Astrocyte (in vitro differentiated cells and primary cell): Measurements from ENCODE around the gene ZNF439. TPM values are rescaled to one million over a fixed set of nuclear protein-coding genes. Genes with fewer than 3 reads are reported as not detected.
"Not testable (repeated sequence)": the region's sequence is repeated elsewhere in the genome, so short reads cannot be mapped to it uniquely, and the experiment has no call there.

Source experiments
- DNase-seq: peaks from one replicate; pipeline ENCODE4 v3.0.0-alpha.2; 2010; ENCODE audit warnings: low read depth
- FAIRE-seq: peaks from 2 replicates; lab custom pipeline; 2011; peaks lifted over from hg19 to GRCh38; lab: Jason Lieb, UNC
- H2AFZ ChIP-seq: 2 replicates; pipeline ENCODE4 v1.6.0; 2012; ENCODE audit warnings: low read depth, low read length, inconsistent platforms
- H3K27ac ChIP-seq: 2 replicates; pipeline ENCODE4 v1.5.1; 2011; ENCODE audit warnings: low read depth, low read length, inconsistent platforms
- H3K27me3 ChIP-seq: 2 replicates; pipeline ENCODE4 v1.6.0; 2011; ENCODE audit warnings: low read length, inconsistent platforms; ENCODE audit not compliant: insufficient read depth
- H3K36me3 ChIP-seq: 2 replicates; pipeline ENCODE4 v1.5.1; 2011; ENCODE audit warnings: low read length, inconsistent platforms; ENCODE audit not compliant: insufficient read depth
- H3K4me1 ChIP-seq: 2 replicates; pipeline ENCODE4 v1.5.1; 2011; ENCODE audit warnings: low read length, inconsistent platforms; ENCODE audit not compliant: insufficient read depth
- H3K4me2 ChIP-seq: 2 replicates; pipeline ENCODE4 v1.6.0; 2012; ENCODE audit warnings: low read length, inconsistent platforms
- H3K4me3 ChIP-seq: 2 replicates; pipeline ENCODE4 v1.5.1; 2011; ENCODE audit warnings: low read depth, mild to moderate bottlenecking, low read length, inconsistent platforms; ENCODE audit not compliant: insufficient read depth
- H3K79me2 ChIP-seq: 2 replicates; pipeline ENCODE4 v1.6.0; 2012; ENCODE audit warnings: mild to moderate bottlenecking, low read length, inconsistent platforms; ENCODE audit not compliant: insufficient read depth
- H3K9ac ChIP-seq: 2 replicates; pipeline ENCODE4 v1.6.0; 2012; ENCODE audit warnings: mild to moderate bottlenecking, low read length, inconsistent platforms
- H3K9me3 ChIP-seq: 2 replicates; pipeline ENCODE4 v1.5.1; 2012; ENCODE audit warnings: low read depth, mild to moderate bottlenecking, low read length, inconsistent platforms; ENCODE audit not compliant: insufficient read depth
- H4K20me1 ChIP-seq: 2 replicates; pipeline ENCODE4 v1.6.0; 2012; ENCODE audit warnings: low read length, inconsistent platforms; ENCODE audit not compliant: insufficient read depth
- H3K27ac Mint-ChIP-seq: one replicate; pipeline ENCODE4 v1.8.0; 2021; ENCODE audit warnings: mild to moderate bottlenecking, mixed read lengths; ENCODE audit not compliant: unreplicated experiment
- H3K27me3 Mint-ChIP-seq: one replicate; pipeline ENCODE4 v1.8.0; 2021; ENCODE audit warnings: low read depth, mixed read lengths; ENCODE audit not compliant: unreplicated experiment
- H3K36me3 Mint-ChIP-seq: one replicate; pipeline ENCODE4 v1.8.0; 2021; ENCODE audit warnings: low read depth, mixed read lengths; ENCODE audit not compliant: unreplicated experiment
- H3K4me1 Mint-ChIP-seq: one replicate; pipeline ENCODE4 v1.8.0; 2021; ENCODE audit warnings: low read depth, mixed read lengths; ENCODE audit not compliant: unreplicated experiment
- H3K4me3 Mint-ChIP-seq: one replicate; pipeline ENCODE4 v1.8.0; 2021; ENCODE audit warnings: mild to moderate bottlenecking, moderate library complexity, mixed read lengths; ENCODE audit not compliant: unreplicated experiment
- H3K9me3 Mint-ChIP-seq: one replicate; pipeline ENCODE4 v1.8.0; 2021; ENCODE audit warnings: mild to moderate bottlenecking, mixed read lengths; ENCODE audit not compliant: unreplicated experiment
- CTCF ChIP-seq: IDR thresholded peaks from 2 replicates; pipeline ENCODE4 v1.5.1; 2011; ENCODE audit warnings: low read depth, mild to moderate bottlenecking, inconsistent platforms, low read length, moderate library complexity; ENCODE audit not compliant: insufficient read depth
- EZH2 ChIP-seq: IDR thresholded peaks from 2 replicates; pipeline ENCODE4 v1.6.1; 2012; ENCODE audit warnings: mild to moderate bottlenecking, low read length, inconsistent platforms; ENCODE audit not compliant: insufficient read depth
- total RNA-seq: library from RNA; stranded (reverse); gene quantifications from 2 replicates; pipeline ENCODE4 v1.2.1, GENCODE V29; 2021

The ZNF439 gene
- total RNA-seq, 1 donor from 2014 or later: not detected

GRCh38 chr19:11887234-11887610 is 38.7 kb downstream of the ZNF439 start:
- H3K36me3 Mint-ChIP-seq: no peaks in the 10 kb centered on the region
- no peaks in the 10 kb centered on the region for H3K27me3 Mint-ChIP-seq
- no peaks in the 10 kb centered on the region for H3K36me3 ChIP-seq
- H3K9ac ChIP-seq: no peak overlapping the region
- H3K4me2 ChIP-seq: peak overlapping the region; percentile 93
- H3K4me1 Mint-ChIP-seq: no peaks in the 10 kb centered on the region
- FAIRE-seq (no peak), DNase-seq (no peak)
- H3K27ac Mint-ChIP-seq: no peak overlapping the region
- TF ChIP-seq EZH2 (no peak), CTCF (no peak)
- no peaks in the 10 kb centered on the region for H4K20me1 ChIP-seq
- H3K4me3 ChIP-seq: peak overlapping the region; percentile 83
- peaks cover 3% of the 10 kb centered on the region for H3K9me3 ChIP-seq
- peaks cover 7% of the 10 kb centered on the region for H3K4me1 ChIP-seq
- H3K27ac ChIP-seq: no peak overlapping the region
- H3K9me3 Mint-ChIP-seq: peaks cover 19% of the 10 kb centered on the region
- no peak overlapping the region for H3K4me3 Mint-ChIP-seq
- no peaks in the 10 kb centered on the region for H3K27me3 ChIP-seq
- H3K79me2 ChIP-seq: no peaks in the 10 kb centered on the region
- H2AFZ ChIP-seq: peak overlapping the region; percentile 92

- Histone ChIP-seq H3K36me3 (no peaks in the 10 kb centered on the region), H3K79me2 (no peaks in the 10 kb centered on the region), H3K4me3 (peak within 1 kb of the TSS; percentile 83), H3K27me3 (no peaks in the 10 kb centered on the region), H3K4me1 (peaks cover 7% of the 10 kb centered on the region), H3K9ac (peak within 1 kb of the TSS; percentile 83), H3K9me3 (peaks cover 3% of the 10 kb centered on the region), H3K27ac (peak within 1 kb of the TSS; percentile 65), H4K20me1 (no peaks in the 10 kb centered on the region), H2AFZ (peak within 1 kb of the TSS; percentile 92), H3K4me2 (peak within 1 kb of the TSS; percentile 93)
- TF ChIP-seq CTCF (no peak), EZH2 (no peak)
- FAIRE-seq (no peak), DNase-seq (peak; percentile 64)
- H3K9me3 Mint-ChIP-seq: peaks cover 19% of the 10 kb centered on the region
- H3K36me3 Mint-ChIP-seq: no peaks in the 10 kb centered on the region
- no peaks in the 10 kb centered on the region for H3K27me3 Mint-ChIP-seq
- H3K27ac Mint-ChIP-seq: no peak within 1 kb of the TSS
- no peaks in the 10 kb centered on the region for H3K4me1 Mint-ChIP-seq
- no peak within 1 kb of the TSS for H3K4me3 Mint-ChIP-seq
Measured at GRCh38 chr19:11887611-11888531, 39.3 kb downstream of the ZNF439 start, which contains the start of gene ZNF69. ZNF69 (plus strand) TSS chr19:11887782; CDS start chr19:11887924, 142 bp downstream.

GRCh38 chr19:11889901-11890300 is 41.4 kb downstream of the ZNF439 start:
- not testable (repeated sequence) for H3K4me1 ChIP-seq, H3K36me3 Mint-ChIP-seq

More at GRCh38 chr19:11889901-11890300, 41.4 kb downstream of the ZNF439 start:
- H3K27me3 Mint-ChIP-seq, H4K20me1 ChIP-seq, H3K36me3 ChIP-seq, H3K27ac ChIP-seq, FAIRE-seq, H3K4me3 Mint-ChIP-seq, H2AFZ ChIP-seq, H3K27ac Mint-ChIP-seq, H3K9me3 ChIP-seq, H3K9ac ChIP-seq, H3K4me1 Mint-ChIP-seq, H3K27me3 ChIP-seq, H3K4me3 ChIP-seq: not testable (repeated sequence)
- H3K4me2 ChIP-seq: peak overlapping the region; percentile 41
- DNase-seq: peak; percentile 18
- peaks cover 26% of the 10 kb centered on the region for H3K9me3 Mint-ChIP-seq
- peaks cover 11% of the 10 kb centered on the region for H3K79me2 ChIP-seq
